Activated B cell treated with CpG ODN at 0.5 μM for 24 hours (primary cell): ENCODE results near the gene RAB43. TPM values are rescaled to one million over a fixed set of nuclear protein-coding genes. Genes with fewer than 3 reads are reported as not detected.
"Not testable (repeated sequence)": the region's sequence is repeated elsewhere in the genome, so short reads cannot be mapped to it uniquely, and the experiment has no call there.

Experiments
- ATAC-seq: fragments of 200-7000 bp; cut with Tn5 transposase; one replicate; pipeline ENCODE4 v1.10.0; 2021; ENCODE audit warnings: low read depth, mild to moderate bottlenecking, moderate library complexity
- CTCF ChIA-PET: fragments of 350-600 bp; sonication (Branson Sonifier 250); formaldehyde crosslinking; loops from one replicate; lab custom pipeline; 2021; ENCODE audit warnings: antibody characterized with exemption; lab: Charles Lee
- POLR2A ChIA-PET: fragments of 350-600 bp; sonication (Branson Sonifier 250); formaldehyde crosslinking; loops from one replicate; lab custom pipeline; 2021; ENCODE audit warnings: antibody characterized with exemption; lab: Charles Lee
- DNase-seq: peaks from one replicate; pipeline ENCODE4 v3.0.0; 2022
- H3K27ac Mint-ChIP-seq: one replicate; pipeline ENCODE4 v1.8.0; 2020; ENCODE audit warnings: mixed read lengths
- H3K27me3 Mint-ChIP-seq: one replicate; pipeline ENCODE4 v1.8.0; 2021; ENCODE audit warnings: mixed read lengths
- H3K36me3 Mint-ChIP-seq: one replicate; pipeline ENCODE4 v1.8.0; 2021; ENCODE audit warnings: low read depth, mixed read lengths
- H3K4me1 Mint-ChIP-seq: one replicate; pipeline ENCODE4 v1.8.0; 2021; ENCODE audit warnings: mixed read lengths
- H3K4me3 Mint-ChIP-seq: one replicate; pipeline ENCODE4 v1.8.0; 2020; ENCODE audit warnings: mild to moderate bottlenecking, mixed read lengths
- H3K9me3 Mint-ChIP-seq: one replicate; pipeline ENCODE4 v1.8.0; 2020; ENCODE audit warnings: mixed read lengths
- intact Hi-C: fragments of 100-400 bp; cut with micrococcal nuclease; formaldehyde crosslinking; loops from one replicate; pipeline ENCODE4 v1.15.1; 2024
- total RNA-seq: library from RNA; stranded (reverse); gene quantifications from 2 replicates; pipeline ENCODE4 v1.2.3, GENCODE V29; 2022
- TF ChIP-seq, protein P1 (sequence below): fragments of 200-600 bp; IDR thresholded peaks from one replicate; pipeline ENCODE4 v1.8.0; 2022; ENCODE audit warnings: antibody characterized with exemption, mild to moderate bottlenecking

RAB43 gene
- total RNA-seq, 1 donor from 2014 or later = 12.8 TPM

DNA sequence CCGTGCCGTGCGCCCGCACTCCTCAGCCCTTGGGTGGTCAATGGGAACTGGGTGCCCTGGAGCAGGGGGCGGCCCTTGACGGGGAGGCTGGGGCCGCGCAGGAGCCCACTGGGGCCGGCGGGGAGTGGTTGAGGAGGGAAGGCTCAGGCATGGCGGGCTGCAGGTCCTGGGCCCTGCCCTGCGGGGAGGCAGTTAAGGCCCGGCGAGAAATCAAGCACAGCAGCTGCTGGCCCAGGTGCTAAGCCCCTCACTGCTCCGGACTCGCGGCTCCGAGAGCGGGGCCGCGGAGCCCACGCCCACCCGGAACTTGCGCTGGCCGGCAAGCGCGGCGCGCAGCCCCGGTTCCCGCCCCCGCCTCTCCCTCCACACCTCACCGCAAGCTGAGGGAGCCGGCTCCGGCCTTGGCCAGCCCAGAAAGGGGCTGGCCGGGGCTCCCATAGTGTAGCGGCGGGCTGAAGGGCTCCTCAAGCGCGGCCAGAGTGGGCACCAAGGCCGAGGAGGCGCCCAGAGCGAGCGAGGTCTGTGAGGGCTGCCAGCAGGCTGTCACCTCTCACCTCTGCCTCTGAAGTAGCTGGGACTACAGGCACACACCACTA, 53.2 kb downstream of the RAB43 start:
- TF ChIP-seq, protein P1, sequence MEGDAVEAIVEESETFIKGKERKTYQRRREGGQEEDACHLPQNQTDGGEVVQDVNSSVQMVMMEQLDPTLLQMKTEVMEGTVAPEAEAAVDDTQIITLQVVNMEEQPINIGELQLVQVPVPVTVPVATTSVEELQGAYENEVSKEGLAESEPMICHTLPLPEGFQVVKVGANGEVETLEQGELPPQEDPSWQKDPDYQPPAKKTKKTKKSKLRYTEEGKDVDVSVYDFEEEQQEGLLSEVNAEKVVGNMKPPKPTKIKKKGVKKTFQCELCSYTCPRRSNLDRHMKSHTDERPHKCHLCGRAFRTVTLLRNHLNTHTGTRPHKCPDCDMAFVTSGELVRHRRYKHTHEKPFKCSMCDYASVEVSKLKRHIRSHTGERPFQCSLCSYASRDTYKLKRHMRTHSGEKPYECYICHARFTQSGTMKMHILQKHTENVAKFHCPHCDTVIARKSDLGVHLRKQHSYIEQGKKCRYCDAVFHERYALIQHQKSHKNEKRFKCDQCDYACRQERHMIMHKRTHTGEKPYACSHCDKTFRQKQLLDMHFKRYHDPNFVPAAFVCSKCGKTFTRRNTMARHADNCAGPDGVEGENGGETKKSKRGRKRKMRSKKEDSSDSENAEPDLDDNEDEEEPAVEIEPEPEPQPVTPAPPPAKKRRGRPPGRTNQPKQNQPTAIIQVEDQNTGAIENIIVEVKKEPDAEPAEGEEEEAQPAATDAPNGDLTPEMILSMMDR = no peak
- intact Hi-C loops = no loop called here
- Mint-ChIP-seq H3K36me3 (no peaks in the 10 kb centered on the region), H3K9me3 (no peaks in the 10 kb centered on the region), H3K27ac (no peak overlapping the region), H3K4me1 (peaks cover 10% of the 10 kb centered on the region), H3K4me3 (peak overlapping the region; percentile 28), H3K27me3 (peaks cover 41% of the 10 kb centered on the region)
- DNase-seq (no peak), ATAC-seq (no peak)
- ChIA-PET CTCF (interaction anchor here (1.0 to 1.6 kb wide), 4 partner anchors 15 to 315 kb away, joined by 3 to 10 read pairs (median 4); no protein-coding TSS in a partner anchor), POLR2A (interaction anchor here (1.4 kb wide), 1 partner anchor 54 kb away, joined by 4 read pairs; no protein-coding TSS in a partner anchor)

DNA sequence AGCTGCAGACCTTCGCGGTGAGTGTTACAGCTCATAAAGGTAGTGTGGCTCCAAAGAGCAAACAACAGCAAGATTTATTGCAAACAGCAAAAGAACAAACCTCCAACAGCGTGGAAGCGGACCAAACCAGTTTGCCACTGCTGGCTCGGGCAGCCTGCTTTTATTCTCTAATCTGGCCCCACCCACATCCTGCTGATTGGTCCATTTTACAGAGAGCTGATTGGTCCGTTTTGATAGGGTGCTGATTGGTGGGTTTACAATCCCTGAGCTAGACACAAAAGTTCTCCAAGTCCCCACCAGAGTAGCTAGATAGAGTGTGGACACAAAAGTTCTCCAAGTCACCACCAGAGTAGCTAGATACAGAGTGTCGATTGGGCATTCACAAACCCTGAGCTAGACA, 53.9 kb downstream of the RAB43 start:
- intact Hi-C loops = not testable (repeated sequence)

DNA sequence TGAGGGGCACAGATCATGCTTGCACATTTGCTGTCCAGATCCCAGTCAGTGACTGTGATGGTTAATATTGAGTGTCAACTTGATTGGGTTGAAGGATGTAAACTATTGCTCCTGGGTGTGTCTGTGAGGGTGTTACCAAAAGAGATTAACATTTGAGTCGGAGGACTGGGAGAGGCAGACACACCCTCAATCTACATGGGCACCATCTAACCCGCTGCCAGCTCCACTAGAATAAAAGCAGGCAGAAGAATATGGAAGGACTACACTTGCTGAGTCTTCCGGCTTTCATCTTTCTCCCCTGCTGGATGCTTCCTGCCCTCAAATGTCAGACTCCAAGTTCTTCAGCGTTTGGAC, 55.9 kb downstream of the RAB43 start:
- H3K27me3 Mint-ChIP-seq = peaks cover 41% of the 10 kb centered on the region
- H3K36me3 Mint-ChIP-seq = no peaks in the 10 kb centered on the region
- H3K27ac Mint-ChIP-seq = no peak overlapping the region
- POLR2A ChIA-PET = no interaction called here
- H3K4me1 Mint-ChIP-seq = peaks cover 10% of the 10 kb centered on the region
- H3K9me3 Mint-ChIP-seq = no peaks in the 10 kb centered on the region
- no peak for DNase-seq
- TF ChIP-seq, protein P1 = no peak
- intact Hi-C loops = no loop called here
- ATAC-seq = no peak
- CTCF ChIA-PET = no interaction called here
- H3K4me3 Mint-ChIP-seq = no peak overlapping the region

More for the DNA sequence above, 53.9 kb downstream of the RAB43 start:
- not testable (repeated sequence) for H3K27ac Mint-ChIP-seq, H3K9me3 Mint-ChIP-seq, H3K36me3 Mint-ChIP-seq, DNase-seq, ATAC-seq
- H3K4me1 Mint-ChIP-seq = peaks cover 10% of the 10 kb centered on the region
- POLR2A ChIA-PET = interaction anchor here (1.4 kb wide), 1 partner anchor 55 kb away, joined by 4 read pairs; no protein-coding TSS in a partner anchor
- peak overlapping the region; percentile 28 for H3K4me3 Mint-ChIP-seq
- peaks cover 42% of the 10 kb centered on the region for H3K27me3 Mint-ChIP-seq
- CTCF ChIA-PET = interaction anchor here (1.5 to 1.6 kb wide), 2 partner anchors 14 to 98 kb away, joined by 3 to 10 read pairs; no protein-coding TSS in a partner anchor

DNA sequence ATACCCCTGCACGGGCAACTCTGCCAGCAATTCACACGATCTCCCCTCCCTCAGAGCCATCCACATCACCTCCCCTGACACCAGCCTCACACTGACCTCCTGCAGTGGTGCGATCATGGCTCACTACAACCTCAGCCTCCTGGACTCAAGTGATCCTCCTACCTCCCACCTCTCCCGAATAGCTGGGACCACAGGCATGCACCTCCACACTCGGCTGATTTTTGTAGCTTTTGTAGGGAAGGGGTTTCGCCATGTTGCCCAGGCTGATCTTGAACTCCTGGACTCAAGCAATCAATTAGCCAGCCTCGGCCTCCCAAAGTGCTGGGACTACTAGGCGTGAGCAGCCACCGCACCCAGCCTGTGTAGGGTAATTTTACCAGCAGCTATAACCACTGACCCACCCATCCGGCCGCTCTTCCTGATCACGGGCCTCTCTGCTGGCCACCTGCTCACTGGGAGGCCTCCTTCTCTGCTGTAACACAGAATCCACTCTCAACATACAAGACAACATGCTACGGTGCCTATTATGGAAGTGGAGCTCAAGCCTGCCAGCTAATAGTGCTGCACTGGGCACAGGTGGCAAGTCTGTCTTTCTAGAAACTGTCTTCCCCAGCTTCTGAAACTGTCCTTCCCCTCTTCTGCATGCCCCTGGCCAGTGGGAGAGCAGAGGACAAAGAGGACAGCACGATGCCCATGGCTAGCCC, 56.4 kb downstream of the RAB43 start:
- POLR2A ChIA-PET = no interaction called here
- TF ChIP-seq, protein P1 = no peak
- no peak for DNase-seq
- CTCF ChIA-PET = no interaction called here
- Mint-ChIP-seq H3K36me3 (no peaks in the 10 kb centered on the region), H3K27me3 (peaks cover 42% of the 10 kb centered on the region), H3K4me1 (peaks cover 8% of the 10 kb centered on the region), H3K27ac (no peak overlapping the region), H3K4me3 (no peak overlapping the region), H3K9me3 (no peaks in the 10 kb centered on the region)
- ATAC-seq = no peak
- intact Hi-C loops = no loop called here

DNA sequence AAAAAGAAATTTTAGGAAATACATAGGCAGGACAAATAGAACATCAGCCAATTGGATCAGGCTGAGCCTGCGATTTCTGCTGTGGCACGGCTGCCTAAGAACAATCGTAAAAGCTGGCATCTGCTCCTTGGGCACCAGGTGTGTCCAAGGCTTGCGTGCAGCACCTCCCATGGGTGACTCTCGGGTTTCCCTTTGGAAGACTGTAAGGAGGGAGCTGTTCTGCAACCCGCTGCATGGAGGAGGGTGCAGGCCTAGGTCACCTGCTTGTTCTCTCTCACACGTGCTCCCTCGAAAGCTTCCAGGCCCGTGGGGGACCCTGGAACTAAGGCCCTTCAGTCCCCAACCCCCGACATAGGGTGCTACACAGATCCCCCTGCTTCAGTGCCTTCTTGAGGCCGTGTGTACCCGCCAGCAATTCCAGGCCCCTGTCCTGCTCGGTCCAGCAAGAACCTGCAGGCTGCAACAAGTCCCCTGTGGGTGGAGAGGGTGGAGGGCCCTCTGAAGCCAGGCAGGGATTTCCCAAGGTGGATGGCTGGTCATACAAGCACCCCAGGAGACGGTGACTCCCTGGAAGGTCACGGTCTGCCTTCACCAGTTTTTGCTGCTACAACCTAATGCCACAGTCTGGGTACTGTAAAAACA, 57.6 kb downstream of the RAB43 start:
- Mint-ChIP-seq H3K9me3 (no peaks in the 10 kb centered on the region), H3K36me3 (no peaks in the 10 kb centered on the region), H3K4me1 (peaks cover 2% of the 10 kb centered on the region), H3K27me3 (peaks cover 34% of the 10 kb centered on the region), H3K27ac (no peak overlapping the region), H3K4me3 (no peak overlapping the region)
- TF ChIP-seq, protein P1 = no peak
- POLR2A ChIA-PET = no interaction called here
- ATAC-seq (no peak), DNase-seq (no peak)
- intact Hi-C loops = no loop called here
- CTCF ChIA-PET = no interaction called here
